ENCODE data around the gene DLX3. TPM values are rescaled to one million over a fixed set of nuclear protein-coding genes. Genes with fewer than 3 reads are reported as not detected.

The DLX3 gene
- total RNA-seq, 1 donor from 2014 or later, result not detected

DNA sequence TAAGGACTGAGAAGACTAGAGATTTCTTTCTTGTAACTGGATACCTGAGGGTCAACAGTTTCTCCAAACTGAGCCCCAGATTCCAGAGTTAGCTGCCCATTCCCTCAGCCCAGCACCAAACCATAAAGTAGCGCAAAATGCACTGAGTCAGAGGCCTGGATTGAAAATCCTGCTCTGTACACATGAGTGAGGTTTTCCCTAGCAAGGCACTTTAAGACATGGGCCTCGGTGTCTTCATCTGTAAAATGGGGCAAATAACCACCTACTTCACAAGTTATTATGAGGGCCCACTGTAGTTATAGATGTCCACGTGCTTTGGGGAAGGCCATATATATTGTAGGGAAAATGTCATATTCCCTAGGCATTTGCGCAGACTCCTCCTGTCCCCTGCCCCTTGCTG, 36.3 kb downstream of the DLX3 start:
- DNase-seq (ENCODE audit: low read depth in 2 of 2), result no peak

DNA sequence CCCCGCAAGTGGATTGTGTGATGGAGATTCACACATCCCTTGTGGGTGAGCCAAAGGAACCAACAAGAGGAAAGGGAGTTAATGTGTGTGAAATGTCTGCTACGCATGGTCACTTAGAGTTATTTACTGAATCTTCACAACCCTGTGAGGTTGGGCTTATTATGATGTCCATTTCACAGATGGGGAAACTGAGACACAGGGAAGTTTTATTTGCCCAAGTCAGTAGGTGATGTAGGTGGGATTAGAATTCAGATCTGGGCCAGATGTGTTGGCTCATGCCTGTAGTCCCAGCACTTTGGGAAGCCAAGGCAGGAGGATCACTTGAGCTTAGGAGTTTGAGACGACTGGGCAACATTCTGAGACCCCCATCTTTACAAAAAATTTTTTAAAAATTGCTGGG, 37.7 kb downstream of the DLX3 start:
- DNase-seq (ENCODE audit: low read depth in 2 of 2), result no peak

DNA sequence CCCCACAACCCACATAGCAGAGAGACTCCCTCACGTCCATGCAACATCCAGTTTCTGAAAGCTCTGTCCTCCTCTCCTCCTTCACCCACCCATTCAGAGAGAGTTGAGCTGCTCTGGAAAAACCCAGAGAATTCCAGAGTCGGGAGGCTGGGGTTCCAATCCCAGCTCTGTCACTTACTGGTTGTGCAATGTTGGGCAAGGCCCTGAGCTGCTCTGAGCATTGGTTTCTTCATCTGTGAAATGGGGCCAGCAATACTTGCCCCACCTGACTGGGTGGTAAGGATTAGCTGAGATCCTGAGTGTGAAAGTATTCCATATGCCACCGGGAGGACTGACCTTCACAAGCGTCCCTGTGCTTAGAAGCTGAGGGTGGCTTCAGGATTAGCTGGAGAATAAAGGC, 38.2 kb downstream of the DLX3 start:
- DNase-seq (ENCODE audit: low read depth in 2 of 2), result no peak

DNA sequence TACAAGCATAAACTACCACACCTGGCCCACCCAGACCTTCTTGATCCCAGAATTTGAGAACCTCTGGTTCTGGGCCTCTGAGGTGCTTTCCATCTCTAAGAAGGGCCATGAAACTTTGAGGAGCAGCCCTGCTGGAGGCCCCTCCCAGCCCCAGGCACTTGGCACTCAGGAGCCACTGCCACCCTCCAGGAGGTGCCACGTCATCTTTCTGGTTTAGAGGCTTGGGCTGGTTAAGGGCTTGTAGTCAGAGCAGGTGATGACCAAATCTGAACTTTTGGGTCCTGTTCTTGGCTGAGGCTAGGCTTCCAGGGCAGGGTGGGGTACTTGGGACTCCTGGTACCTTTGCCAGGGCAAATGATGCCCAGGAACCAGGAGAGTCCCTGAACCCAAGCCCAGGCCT, 39.9 kb downstream of the DLX3 start:
- no peak for DNase-seq (ENCODE audit: low read depth in 2 of 2)

DNA sequence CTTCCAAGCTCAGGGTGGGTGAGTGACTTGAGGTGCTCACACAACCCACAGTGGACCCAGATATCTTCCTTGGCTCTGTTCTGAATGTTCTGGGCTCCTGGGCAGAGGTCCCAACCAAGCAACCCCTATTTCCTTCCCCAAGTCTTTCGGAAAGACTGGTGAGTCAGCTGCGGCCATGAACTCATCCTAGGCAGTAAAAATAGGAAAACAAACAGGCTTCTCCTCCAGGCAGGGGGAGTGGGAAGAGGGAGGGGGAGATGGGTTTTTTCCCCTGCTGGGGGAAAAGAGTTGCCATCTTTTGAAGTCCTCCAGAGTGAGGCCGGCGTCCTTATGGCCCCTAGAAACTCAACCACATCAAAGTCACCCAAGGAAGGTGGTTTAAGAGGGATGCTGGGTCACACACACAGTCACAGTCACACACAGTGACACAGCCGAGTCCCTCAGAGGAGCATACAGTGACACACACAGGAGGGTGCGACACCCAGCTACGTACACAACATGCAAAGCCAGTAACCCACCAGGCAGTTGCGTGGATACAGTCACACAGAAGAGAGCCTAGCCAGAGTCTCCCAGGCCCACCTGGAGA, 42.0 kb downstream of the DLX3 start:
- DNase-seq (ENCODE audit: low read depth in 2 of 2), result peak; percentile 20 to 68

DNA sequence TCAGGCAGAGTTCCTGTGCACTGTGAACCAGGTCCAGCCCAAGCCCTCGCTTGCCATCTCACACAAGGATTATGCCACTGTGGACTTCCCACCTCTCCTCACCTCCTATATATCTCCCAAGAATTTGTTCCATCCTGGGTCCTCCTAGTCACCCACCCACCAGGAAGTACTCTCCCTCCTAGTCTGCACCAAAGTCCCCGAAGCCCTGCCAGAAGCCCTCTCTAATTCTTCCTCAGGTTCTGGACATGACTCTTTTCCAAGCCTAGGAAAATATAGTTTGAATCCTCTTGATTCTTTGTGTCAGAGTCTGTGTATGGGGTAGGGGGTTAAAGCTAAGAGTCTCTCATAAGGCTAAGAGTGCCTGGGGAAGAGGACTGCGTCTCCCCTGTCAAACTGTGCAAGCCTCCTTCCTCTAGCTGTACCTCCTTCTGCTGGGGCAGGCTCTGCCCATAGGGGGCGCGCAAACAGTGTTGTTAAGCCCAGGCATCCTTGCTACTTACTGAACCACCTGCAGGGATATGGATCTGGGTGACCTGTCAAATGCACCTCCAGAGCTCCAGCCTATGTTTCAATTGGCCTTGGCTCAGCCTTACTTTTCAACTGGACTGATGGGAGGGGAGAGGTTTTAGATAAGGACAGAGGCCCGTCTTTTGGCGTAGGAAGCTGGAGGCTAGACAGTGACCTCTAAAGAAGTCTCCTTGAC, 42.7 kb downstream of the DLX3 start:
- peak; percentile 72 to 75 for DNase-seq (ENCODE audit: low read depth in 2 of 2)

DNA sequence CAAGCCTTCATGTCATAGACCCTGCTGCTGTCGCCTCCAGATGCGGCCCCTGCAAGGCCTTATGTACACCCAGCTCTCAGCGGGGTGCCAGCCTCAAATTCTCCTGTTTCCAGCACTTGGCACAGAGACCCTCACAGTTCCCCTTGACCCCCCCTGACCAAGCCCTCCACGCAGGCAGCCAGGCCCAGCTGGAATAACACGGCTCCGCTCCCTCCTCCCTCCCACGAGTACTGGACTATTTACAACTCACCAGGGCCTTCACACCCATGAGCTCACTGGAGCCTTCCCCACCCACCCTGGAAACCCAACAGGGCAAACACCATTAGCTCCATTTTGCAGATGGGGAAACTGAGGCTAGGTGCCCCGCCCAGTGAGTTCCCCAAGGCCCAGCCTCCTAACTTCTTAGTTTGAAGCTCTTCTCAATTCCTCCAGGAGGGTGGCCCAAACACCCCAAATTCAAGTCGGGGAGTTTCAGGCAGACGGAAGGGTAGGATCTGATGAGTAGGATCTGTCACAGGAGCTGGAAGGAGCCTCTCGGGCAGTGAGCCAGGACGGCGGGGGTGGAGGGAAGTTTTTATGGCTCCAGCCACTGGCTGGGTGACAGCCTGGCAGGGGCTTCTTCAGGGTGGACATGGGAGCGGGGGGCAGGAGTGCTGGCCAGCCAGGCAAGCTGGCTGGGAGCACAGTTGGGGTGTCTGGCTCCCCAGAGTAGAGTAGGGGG, 43.5 kb downstream of the DLX3 start:
- DNase-seq (ENCODE audit: low read depth in 2 of 2), result no peak

DNA sequence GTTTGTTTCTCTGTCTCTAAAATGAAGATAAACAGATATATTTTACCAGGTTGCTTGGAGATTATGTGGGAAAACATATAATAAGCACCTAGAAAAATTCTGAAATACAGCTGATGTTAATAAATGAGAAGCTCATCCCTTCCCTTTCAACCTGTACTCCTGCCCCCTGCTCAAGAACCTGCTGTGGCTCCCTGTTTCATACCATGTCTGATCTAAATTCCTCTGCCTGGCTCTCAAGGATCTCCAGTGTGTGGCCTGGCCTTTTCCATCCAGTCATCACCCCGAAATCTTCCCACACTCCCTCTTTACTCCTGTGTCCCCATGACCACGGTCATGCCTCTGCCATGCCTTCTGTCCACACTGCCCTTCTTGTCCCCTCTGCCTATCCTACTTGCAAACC, 45.4 kb downstream of the DLX3 start:
- DNase-seq (ENCODE audit: low read depth in 2 of 2), result no peak

DNA sequence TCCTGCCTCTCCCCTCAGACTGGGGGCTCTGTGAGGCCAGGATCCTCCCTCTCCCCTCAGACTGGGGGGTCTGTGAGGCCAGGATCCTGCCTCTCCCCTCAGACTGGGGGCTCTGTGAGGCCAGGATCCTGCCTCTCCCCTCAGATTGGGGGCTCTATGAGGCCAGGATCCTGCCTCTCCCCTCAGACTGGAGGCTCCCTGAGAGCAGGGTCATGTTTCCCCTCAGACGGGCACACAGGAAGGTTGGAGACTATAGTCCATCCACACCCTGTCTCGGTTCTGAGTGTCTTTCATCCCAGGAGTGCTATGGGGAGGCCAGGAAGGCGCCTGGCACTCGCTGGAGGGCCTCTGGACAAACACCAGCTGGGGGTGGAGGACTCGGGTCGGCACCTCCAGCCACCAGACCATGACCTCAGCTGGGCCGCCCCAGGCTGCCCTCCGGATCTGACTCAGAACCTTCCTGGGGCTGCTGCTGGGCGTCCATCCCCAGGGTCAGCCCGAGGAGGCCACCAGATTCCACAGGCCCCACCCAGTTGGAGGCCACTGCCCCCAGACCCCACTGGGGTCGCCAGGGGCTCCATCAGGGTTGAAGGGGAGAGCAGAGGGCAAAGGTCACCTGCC, 48.0 kb downstream of the DLX3 start:
- peak in 1 of 2 donors; percentile 24 for DNase-seq (ENCODE audit: low read depth in 2 of 2)

DNA sequence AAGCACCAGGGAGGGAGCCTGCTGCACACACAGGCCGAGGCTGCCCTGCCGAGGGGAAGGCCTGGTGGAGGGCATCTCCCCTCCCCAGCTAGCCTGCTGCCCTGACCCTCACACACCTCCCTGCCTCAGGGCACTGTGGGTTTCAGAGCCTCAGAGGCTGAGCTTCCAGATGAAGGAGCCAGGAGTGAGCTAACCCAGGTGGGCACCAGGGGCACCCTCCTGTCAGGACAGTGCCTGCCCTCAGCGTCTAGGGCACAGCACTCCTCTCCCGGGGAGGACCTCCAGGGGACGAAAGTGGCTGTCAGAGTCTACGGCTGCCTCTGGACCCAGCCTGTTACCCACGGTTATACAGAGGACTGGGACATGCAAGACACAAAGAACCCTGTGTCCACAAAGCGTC, 48.8 kb downstream of the DLX3 start:
- no peak for DNase-seq (ENCODE audit: low read depth in 2 of 2)

DNA sequence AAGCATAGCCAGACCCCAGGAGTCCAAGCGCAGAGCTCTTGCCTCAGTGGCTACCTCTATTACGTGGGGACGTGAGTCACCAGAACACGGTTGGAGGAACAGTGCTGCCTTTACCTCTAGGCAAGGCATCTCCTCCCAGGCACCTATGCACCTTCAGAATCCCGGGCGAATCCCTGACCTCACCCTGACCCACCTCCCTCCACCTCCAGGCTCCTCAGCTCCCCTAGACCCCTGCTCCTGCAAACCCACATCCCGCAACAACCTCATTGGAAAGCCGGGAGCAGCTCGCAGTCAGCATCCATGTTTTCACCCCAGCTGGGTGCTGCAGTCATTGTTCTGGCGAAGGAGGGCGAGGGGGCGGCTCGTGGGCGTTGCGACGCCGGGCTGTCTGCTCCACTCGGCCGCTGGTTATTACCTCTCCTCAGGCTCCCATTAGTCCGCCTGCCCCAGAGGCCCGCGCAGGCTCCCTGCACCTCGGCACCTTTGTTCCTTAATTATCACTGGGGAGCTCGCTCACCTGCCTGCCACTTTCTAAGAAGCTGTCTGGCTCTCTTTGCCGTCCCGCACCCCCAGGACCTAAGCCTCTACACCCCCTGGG, 50.7 kb downstream of the DLX3 start:
- DNase-seq (ENCODE audit: low read depth in 2 of 2), result no peak

DNA sequence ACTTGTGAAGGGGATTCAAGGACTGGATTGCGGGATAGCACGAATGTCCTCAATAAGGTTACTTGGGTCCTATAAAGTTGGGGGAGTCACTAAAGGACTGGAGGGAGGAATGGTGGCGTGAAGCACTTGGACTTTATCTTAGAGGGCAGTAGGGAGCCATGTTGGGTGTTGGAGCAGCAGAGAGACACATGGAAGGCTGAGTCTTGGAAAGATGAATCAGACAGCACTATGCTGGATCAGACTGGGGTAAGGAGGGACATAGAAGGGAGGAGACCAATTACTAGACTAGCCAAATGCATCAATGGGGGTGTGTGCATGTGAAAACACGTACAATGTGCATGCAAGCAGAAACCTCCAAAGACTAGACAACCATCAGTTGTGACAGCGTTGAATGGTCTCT, 52.1 kb downstream of the DLX3 start:
- no peak for DNase-seq (ENCODE audit: low read depth in 2 of 2)

DNA sequence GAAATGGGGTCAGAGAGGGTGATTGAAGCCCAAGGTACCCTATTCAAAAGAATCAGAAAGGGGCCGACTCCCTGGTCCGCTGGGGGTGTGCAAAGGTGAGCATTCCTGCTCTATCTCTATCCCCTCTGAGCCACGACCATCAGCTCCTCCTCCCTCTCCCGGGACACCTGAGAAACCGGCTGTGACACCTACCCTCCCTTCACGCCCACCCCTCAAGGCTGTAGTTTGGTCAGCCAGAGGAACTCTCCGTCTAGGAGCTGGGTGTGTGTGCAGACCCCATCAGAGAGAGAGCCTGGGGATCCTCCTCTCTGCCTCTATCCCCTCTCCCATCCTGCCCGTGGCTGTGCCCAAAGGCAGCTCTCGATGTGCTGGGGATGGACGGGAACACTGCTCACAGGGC, 53.6 kb downstream of the DLX3 start:
- DNase-seq (ENCODE audit: low read depth in 2 of 2), result no peak

Other genes starting within 250 kb of the DLX3 start
- gene FAM117A, start 231.1 kb downstream of the DLX3 start, total RNA-seq, result 2.8 and 6.7 TPM in 2 replicates
- 21.4 and 22.0 TPM in 2 replicates for gene KAT7, start 206.5 kb downstream of the DLX3 start, total RNA-seq
- gene TAC4, start 147.2 kb downstream of the DLX3 start, total RNA-seq, result not detected in 2 replicates
- not detected in 2 replicates for gene DLX4, start 26.0 kb downstream of the DLX3 start, total RNA-seq
- 112 and 162 TPM in 2 replicates for gene ITGA3, start 60.9 kb upstream of the DLX3 start, total RNA-seq
- gene PDK2, start 100.1 kb upstream of the DLX3 start, total RNA-seq, result 11.6 and 13.3 TPM in 2 replicates
- gene SAMD14, start 134.9 kb upstream of the DLX3 start, total RNA-seq, result 3.2 and 3.5 TPM in 2 replicates
- gene PPP1R9B, start 155.5 kb upstream of the DLX3 start, total RNA-seq, result 16.1 and 25.8 TPM in 2 replicates
- gene SGCA, start 170.8 kb upstream of the DLX3 start, total RNA-seq, result not detected in 2 replicates
- gene COL1A1, start 206.4 kb upstream of the DLX3 start, total RNA-seq, result 7.2 and 12.5 TPM in 2 replicates

Data from lung microvascular endothelial cell (primary cell).